ENCODE results near the gene GIGYF1. TPM values are rescaled to one million over a fixed set of nuclear protein-coding genes. Genes with fewer than 3 reads are reported as not detected.

GIGYF1 gene
- total RNA-seq, 1 donor from 2014 or later, result 95.1 TPM

GRCh38 chr7:100632951-100633717 lies 60.9 kb downstream of the GIGYF1 start:
- Mint-ChIP-seq H3K27me3 (peaks cover 54% of the 10 kb centered on the region), H3K36me3 (ENCODE audit: insufficient read depth) (no peaks in the 10 kb centered on the region), H3K4me3 (ENCODE audit: low read depth) (peak overlapping the region; percentile 63), H3K27ac (no peak overlapping the region), H3K4me1 (ENCODE audit: low read depth) (peaks cover 1% of the 10 kb centered on the region), H3K9me3 (ENCODE audit: low read depth) (no peaks in the 10 kb centered on the region)
- peak; percentile 31 for DNase-seq (ENCODE audit: low spot score, unreplicated experiment)
- TF ChIP-seq CTCF (IDR thresholded peaks at IDR 0.05; ENCODE audit: unreplicated experiment), result peak; percentile 54

- Mint-ChIP-seq H3K4me1 (ENCODE audit: low read depth) (peaks cover 1% of the 10 kb centered on the region), H3K9me3 (ENCODE audit: low read depth) (no peaks in the 10 kb centered on the region), H3K4me3 (ENCODE audit: low read depth) (no peak overlapping the region), H3K36me3 (ENCODE audit: insufficient read depth) (no peaks in the 10 kb centered on the region), H3K27me3 (peaks cover 65% of the 10 kb centered on the region), H3K27ac (no peak overlapping the region)
- TF ChIP-seq CTCF (IDR thresholded peaks at IDR 0.05; ENCODE audit: unreplicated experiment), result no peak
- DNase-seq (ENCODE audit: low spot score, unreplicated experiment), result no peak
Observed at GRCh38 chr7:100630066-100630465, 64.0 kb downstream of the GIGYF1 start.

Other genes starting within 250 kb of the GIGYF1 start
- 0.67 and 1.7 TPM in 2 replicates for gene SPACDR, start 230.0 kb downstream of the GIGYF1 start, total RNA-seq
- 27.9 and 32.2 TPM in 2 replicates for gene TSC22D4, start 215.0 kb downstream of the GIGYF1 start, total RNA-seq
- gene NYAP1, start 210.3 kb downstream of the GIGYF1 start, total RNA-seq, result 4.6 and 4.9 TPM in 2 replicates
- gene AGFG2, start 155.0 kb downstream of the GIGYF1 start, total RNA-seq, result 9.8 and 10.3 TPM in 2 replicates
- gene SAP25, start 120.3 kb downstream of the GIGYF1 start, total RNA-seq, result 7.7 and 8.1 TPM in 2 replicates
- 76.6 and 82.7 TPM in 2 replicates for gene LRCH4, start 108.1 kb downstream of the GIGYF1 start, total RNA-seq
- gene FBXO24, start 107.9 kb downstream of the GIGYF1 start, total RNA-seq, result 0.41 and 1.2 TPM in 2 replicates
- 16.1 and 20.3 TPM in 2 replicates for gene PCOLCE, start 91.9 kb downstream of the GIGYF1 start, total RNA-seq
- gene MOSPD3, start 81.7 kb downstream of the GIGYF1 start, total RNA-seq, result 27.1 and 27.9 TPM in 2 replicates
- gene TFR2, start 52.7 kb downstream of the GIGYF1 start, total RNA-seq, result 0.62 and 0.93 TPM in 2 replicates
- 4.1 and 4.2 TPM in 2 replicates for gene ACTL6B, start 37.8 kb downstream of the GIGYF1 start, total RNA-seq
- 160 and 167 TPM in 2 replicates for gene GNB2, start 20.5 kb downstream of the GIGYF1 start, total RNA-seq
- 30.2 and 33.7 TPM in 2 replicates for gene POP7, start 11.9 kb upstream of the GIGYF1 start, total RNA-seq
- 0.22 and 0.29 TPM in 2 replicates for gene EPO, start 26.2 kb upstream of the GIGYF1 start, total RNA-seq
- not detected in 2 replicates for gene ZAN, start 39.3 kb upstream of the GIGYF1 start, total RNA-seq
- gene EPHB4, start 133.3 kb upstream of the GIGYF1 start, total RNA-seq, result 164 TPM in 2 replicates
- 57.9 and 62.6 TPM in 2 replicates for gene SLC12A9, start 158.5 kb upstream of the GIGYF1 start, total RNA-seq
- gene TRIP6, start 173.1 kb upstream of the GIGYF1 start, total RNA-seq, result 76.9 and 87.0 TPM in 2 replicates
- 293 and 302 TPM in 2 replicates for gene SRRT, start 180.9 kb upstream of the GIGYF1 start, total RNA-seq
- 2.3 and 3.5 TPM in 2 replicates for gene UFSP1, start 195.5 kb upstream of the GIGYF1 start, total RNA-seq
- gene ACHE, start 201.6 kb upstream of the GIGYF1 start, total RNA-seq, result 4.0 and 5.1 TPM in 2 replicates